Fibroblast of lung (primary cell): ENCODE measurements around the gene FBXW12. TPM values are rescaled to one million over a fixed set of nuclear protein-coding genes. Genes with fewer than 3 reads are reported as not detected.

Source experiments
- DNase-seq, 2 donors: peaks; one replicate each; pipeline versions ENCODE4 v3.0.0 to v3.0.0-alpha.2; 2010; ENCODE audit warnings: low read depth in 2 of 2
- H2AFZ ChIP-seq: 2 replicates; pipeline ENCODE4 v1.5.1; 2012; ENCODE audit warnings: low read length, control low read depth, inconsistent platforms
- H3K27ac ChIP-seq: 2 replicates; pipeline ENCODE4 v1.5.1; 2011; ENCODE audit warnings: low read length, control low read depth; ENCODE audit not compliant: insufficient read depth
- H3K27me3 ChIP-seq: 2 replicates; pipeline ENCODE4 v1.5.1; 2011; ENCODE audit warnings: mild to moderate bottlenecking, low read length; ENCODE audit not compliant: control insufficient read depth, insufficient read depth
- H3K36me3 ChIP-seq: 2 replicates; pipeline ENCODE4 v1.5.1; 2011; ENCODE audit warnings: low read length; ENCODE audit not compliant: control insufficient read depth, insufficient read depth
- H3K4me1 ChIP-seq: 2 replicates; pipeline ENCODE4 v1.5.1; 2011; ENCODE audit warnings: low read length; ENCODE audit not compliant: control insufficient read depth, insufficient read depth; ENCODE audit errors: extremely low read depth
- H3K4me2 ChIP-seq: 2 replicates; pipeline ENCODE4 v1.5.1; 2011; ENCODE audit warnings: low read length, control low read depth; ENCODE audit not compliant: insufficient read depth; ENCODE audit errors: extremely low read depth
- H3K4me3 ChIP-seq, 4 experiments: fragments of 200-600 bp in 1 of 4; sonication (generic) in 1 of 4; replicated peaks in 1 of 4; 2 replicates each; pipeline ENCODE4 v1.5.1; 2011 to 2016; ENCODE audit warnings: low read length in 4 of 4, low read depth in 3 of 4, mild to moderate bottlenecking in 3 of 4, control low read depth in 2 of 4, inconsistent platforms in 1 of 4, mixed read lengths in 1 of 4; ENCODE audit not compliant: insufficient read depth in 1 of 4; ENCODE audit errors: control extremely low read depth in 1 of 4
- H3K79me2 ChIP-seq: 2 replicates; pipeline ENCODE4 v1.5.1; 2012; ENCODE audit warnings: mild to moderate bottlenecking, low read length, inconsistent platforms; ENCODE audit not compliant: control insufficient read depth, insufficient read depth
- H3K9ac ChIP-seq: 2 replicates; pipeline ENCODE4 v1.5.1; 2011; ENCODE audit warnings: mild to moderate bottlenecking, low read length, control low read depth; ENCODE audit not compliant: insufficient read depth
- H3K9me3 ChIP-seq: 2 replicates; pipeline ENCODE4 v1.5.1; 2012; ENCODE audit warnings: low read depth, low read length; ENCODE audit not compliant: control insufficient read depth, insufficient read depth
- H4K20me1 ChIP-seq: 2 replicates; pipeline ENCODE4 v1.5.1; 2011; ENCODE audit warnings: low read length; ENCODE audit not compliant: control insufficient read depth, insufficient read depth; ENCODE audit errors: extremely low read depth
- EZH2 ChIP-seq: IDR thresholded peaks from 2 replicates; pipeline ENCODE4 v1.5.1; 2012; ENCODE audit warnings: low read length, control low read depth, mild to moderate bottlenecking; ENCODE audit errors: missing control alignments
- polyA plus RNA-seq, 2 donors: library from polyadenylated mRNA; depleted of rRNA in 1 of 2; stranded (reverse) in 1 of 2; unstranded in 1 of 2; fragments of >200 nt; gene quantifications; 2 replicates each; pipeline ENCODE4 v1.2.1, GENCODE V29; 2011 to 2012; ENCODE audit warnings: missing spikeins in 1 of 2
- total RNA-seq: library from RNA; depleted of rRNA; stranded (reverse); fragments of >200 nt; gene quantifications from 2 replicates; pipeline ENCODE4 v1.2.1, GENCODE V29; 2014
- TF ChIP-seq, protein P1 (sequence below), 2 donors: IDR thresholded peaks in 1 of 2; conservative IDR thresholded peaks in 1 of 2; 1 replicate in 1 of 2; 2 replicates in 1 of 2; pipeline ENCODE4 v1.5.1; 2011 to 2012; ENCODE audit warnings: low read length in 2 of 2, control low read depth in 1 of 2, inconsistent platforms in 1 of 2, low read depth in 1 of 2, mild to moderate bottlenecking in 1 of 2

The FBXW12 gene
- total and polyA plus RNA-seq, 2 donors (not counting 1 experiment from before 2014, with no cell fraction given): 0.06 TPM; not detected in 1

DNA sequence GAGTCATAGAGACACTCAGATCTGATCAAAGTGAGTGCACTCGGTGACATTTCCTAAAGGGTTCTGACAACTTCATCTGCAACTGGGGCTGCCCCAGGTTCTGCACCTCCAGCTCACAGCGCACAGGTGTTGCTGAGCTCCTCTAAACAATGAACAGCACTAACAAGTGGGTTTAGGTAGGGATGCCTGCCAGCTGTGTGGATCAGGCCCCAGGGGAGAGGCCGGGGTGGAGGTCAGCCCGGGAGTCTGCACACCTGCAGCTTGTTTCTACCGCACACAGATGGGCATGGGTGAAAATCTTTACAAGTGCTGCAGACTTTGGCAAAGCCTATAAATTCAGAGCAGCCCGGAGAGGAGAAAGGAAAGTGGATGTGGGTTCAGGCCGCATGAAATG lies 355 bp downstream of the FBXW12 start:
- no peaks in the 10 kb centered on the region for H3K9me3 ChIP-seq
- TF ChIP-seq, protein P1, sequence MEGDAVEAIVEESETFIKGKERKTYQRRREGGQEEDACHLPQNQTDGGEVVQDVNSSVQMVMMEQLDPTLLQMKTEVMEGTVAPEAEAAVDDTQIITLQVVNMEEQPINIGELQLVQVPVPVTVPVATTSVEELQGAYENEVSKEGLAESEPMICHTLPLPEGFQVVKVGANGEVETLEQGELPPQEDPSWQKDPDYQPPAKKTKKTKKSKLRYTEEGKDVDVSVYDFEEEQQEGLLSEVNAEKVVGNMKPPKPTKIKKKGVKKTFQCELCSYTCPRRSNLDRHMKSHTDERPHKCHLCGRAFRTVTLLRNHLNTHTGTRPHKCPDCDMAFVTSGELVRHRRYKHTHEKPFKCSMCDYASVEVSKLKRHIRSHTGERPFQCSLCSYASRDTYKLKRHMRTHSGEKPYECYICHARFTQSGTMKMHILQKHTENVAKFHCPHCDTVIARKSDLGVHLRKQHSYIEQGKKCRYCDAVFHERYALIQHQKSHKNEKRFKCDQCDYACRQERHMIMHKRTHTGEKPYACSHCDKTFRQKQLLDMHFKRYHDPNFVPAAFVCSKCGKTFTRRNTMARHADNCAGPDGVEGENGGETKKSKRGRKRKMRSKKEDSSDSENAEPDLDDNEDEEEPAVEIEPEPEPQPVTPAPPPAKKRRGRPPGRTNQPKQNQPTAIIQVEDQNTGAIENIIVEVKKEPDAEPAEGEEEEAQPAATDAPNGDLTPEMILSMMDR (conservative IDR thresholded peaks at IDR 0.05 in 1 of 2, IDR thresholded peaks at IDR 0.05 in 1 of 2; ENCODE audit: low read depth in 1 of 2, low read length in 2 of 2): no peak
- TF ChIP-seq EZH2: no peak
- H3K36me3 ChIP-seq: no peaks in the 10 kb centered on the region
- peaks cover 8% of the 10 kb centered on the region for H3K27me3 ChIP-seq
- H3K9ac ChIP-seq: no peak overlapping the region
- DNase-seq: no peak
- no peak overlapping the region for H3K4me2 ChIP-seq
- no peaks in the 10 kb centered on the region for H3K4me1 ChIP-seq
- H2AFZ ChIP-seq: no peak overlapping the region
- H3K4me3 ChIP-seq: no peak overlapping the region
- no peak overlapping the region for H3K27ac ChIP-seq
- H3K79me2 ChIP-seq: no peaks in the 10 kb centered on the region
- H4K20me1 ChIP-seq: no peaks in the 10 kb centered on the region

DNA sequence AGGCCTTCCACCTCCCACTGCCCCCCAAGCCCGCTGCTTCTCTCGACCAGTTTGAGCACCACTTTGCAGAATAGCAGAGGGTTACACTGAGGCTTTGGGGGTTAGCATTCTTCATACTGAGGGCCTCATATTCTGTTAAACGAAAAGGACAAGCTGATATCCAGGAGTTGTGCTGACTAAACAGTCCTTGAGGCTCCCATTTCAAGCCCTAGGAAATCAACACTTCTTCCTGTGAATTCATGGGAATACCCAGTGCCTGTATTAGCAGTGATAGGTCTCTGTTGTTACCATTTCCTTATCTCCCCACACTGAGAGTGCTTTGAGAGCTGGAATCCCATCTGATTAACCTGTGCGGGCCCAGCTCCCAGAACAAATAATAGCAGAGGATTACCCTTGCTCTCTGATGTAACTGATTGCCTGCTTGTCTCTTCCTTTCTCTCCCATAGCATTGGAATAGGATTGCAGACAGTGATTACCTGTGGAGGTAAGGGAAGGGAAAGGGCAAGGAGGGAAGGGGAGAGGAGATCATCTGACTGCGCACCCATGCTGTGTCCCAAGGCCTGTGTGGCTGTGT lies 930 bp downstream of the FBXW12 start:
- no peak for DNase-seq
- Histone ChIP-seq H3K9ac (no peak overlapping the region), H3K27ac (no peak overlapping the region)

DNA sequence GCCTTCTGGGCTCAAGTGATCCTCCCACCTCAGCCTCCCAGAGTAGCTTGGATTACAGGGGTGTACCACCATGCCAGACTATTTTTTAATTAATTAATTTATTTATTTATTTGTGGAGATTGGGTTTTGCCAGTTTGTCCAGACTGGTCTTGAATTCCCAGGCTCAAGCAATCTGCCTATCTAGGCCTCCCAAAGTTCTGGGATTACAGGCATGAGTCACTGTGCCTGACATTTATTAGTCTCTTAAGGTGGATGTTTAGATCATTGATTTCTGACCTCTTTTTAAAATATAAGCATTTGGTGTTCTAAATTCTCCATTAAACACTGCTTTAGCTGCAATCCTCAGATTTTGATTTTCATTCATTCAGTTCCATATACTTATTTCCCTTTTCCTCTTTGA lies 15.6 kb downstream of the FBXW12 start:
- no peaks in the 10 kb centered on the region for H3K79me2 ChIP-seq
- H4K20me1 ChIP-seq: no peaks in the 10 kb centered on the region
- peaks cover 4% of the 10 kb centered on the region for H3K27me3 ChIP-seq
- TF ChIP-seq EZH2: no peak
- TF ChIP-seq, protein P1 (conservative IDR thresholded peaks at IDR 0.05 in 1 of 2, IDR thresholded peaks at IDR 0.05 in 1 of 2; ENCODE audit: low read depth in 1 of 2, low read length in 2 of 2): no peak
- H3K4me3 ChIP-seq: no peak overlapping the region
- DNase-seq: no peak
- no peaks in the 10 kb centered on the region for H3K9me3 ChIP-seq
- H3K9ac ChIP-seq: no peak overlapping the region
- H3K4me2 ChIP-seq: no peak overlapping the region
- no peak overlapping the region for H3K27ac ChIP-seq
- no peaks in the 10 kb centered on the region for H3K36me3 ChIP-seq
- no peak overlapping the region for H2AFZ ChIP-seq
- H3K4me1 ChIP-seq: no peaks in the 10 kb centered on the region

More for the DNA sequence above, 930 bp downstream of the FBXW12 start:
- Histone ChIP-seq H3K4me2 (no peak overlapping the region), H3K27me3 (peaks cover 8% of the 10 kb centered on the region), H3K79me2 (no peaks in the 10 kb centered on the region), H3K4me1 (no peaks in the 10 kb centered on the region), H3K9me3 (no peaks in the 10 kb centered on the region), H4K20me1 (no peaks in the 10 kb centered on the region), H3K36me3 (no peaks in the 10 kb centered on the region), H3K4me3 (no peak overlapping the region), H2AFZ (no peak overlapping the region)
- no peak for TF ChIP-seq EZH2
- TF ChIP-seq, protein P1 (conservative IDR thresholded peaks at IDR 0.05 in 1 of 2, IDR thresholded peaks at IDR 0.05 in 1 of 2; ENCODE audit: low read depth in 1 of 2, low read length in 2 of 2): no peak
